ENCODE results near the gene TSPAN17.

Gene TSPAN17

GRCh38 chr5:176675676-176676360 is 28.5 kb downstream of the TSPAN17 start:
- TF ChIP-seq CTCF (IDR thresholded peaks at IDR 0.05; ENCODE audit: borderline replicate concordance, control extremely low read depth, extremely low read depth, insufficient read depth, missing control alignments), result no peak
- in situ Hi-C loops (cut with MboI; ENCODE audit: low sequenced_read_pairs, unreplicated experiment), result no loop called here
- no peak for DNase-seq (ENCODE audit: low spot score)

GRCh38 chr5:176676361-176676824 is 29.1 kb downstream of the TSPAN17 start:
- in situ Hi-C loops (cut with MboI; ENCODE audit: low sequenced_read_pairs, unreplicated experiment), result no loop called here
- no peak for TF ChIP-seq CTCF (IDR thresholded peaks at IDR 0.05; ENCODE audit: borderline replicate concordance, control extremely low read depth, extremely low read depth, insufficient read depth, missing control alignments)
- DNase-seq (ENCODE audit: low spot score), result peak; percentile 71

GRCh38 chr5:176677209-176677939 is 30.1 kb downstream of the TSPAN17 start:
- TF ChIP-seq CTCF (IDR thresholded peaks at IDR 0.05; ENCODE audit: borderline replicate concordance, control extremely low read depth, extremely low read depth, insufficient read depth, missing control alignments), result no peak
- in situ Hi-C loops (cut with MboI; ENCODE audit: low sequenced_read_pairs, unreplicated experiment), result no loop called here
- no peak for DNase-seq (ENCODE audit: low spot score)

GRCh38 chr5:176678584-176678983 is 31.3 kb downstream of the TSPAN17 start:
- in situ Hi-C loops (cut with MboI; ENCODE audit: low sequenced_read_pairs, unreplicated experiment), result no loop called here
- no peak for TF ChIP-seq CTCF (IDR thresholded peaks at IDR 0.05; ENCODE audit: borderline replicate concordance, control extremely low read depth, extremely low read depth, insufficient read depth, missing control alignments)
- DNase-seq (ENCODE audit: low spot score), result no peak

GRCh38 chr5:176679365-176680225 is 32.3 kb downstream of the TSPAN17 start:
- no peak for TF ChIP-seq CTCF (IDR thresholded peaks at IDR 0.05; ENCODE audit: borderline replicate concordance, control extremely low read depth, extremely low read depth, insufficient read depth, missing control alignments)
- DNase-seq (ENCODE audit: low spot score), result peak; percentile 30
- in situ Hi-C loops (cut with MboI; ENCODE audit: low sequenced_read_pairs, unreplicated experiment), result no loop called here

- DNase-seq (ENCODE audit: low spot score), result no peak
- in situ Hi-C loops (cut with MboI; ENCODE audit: low sequenced_read_pairs, unreplicated experiment), result no loop called here
- no peak for TF ChIP-seq CTCF (IDR thresholded peaks at IDR 0.05; ENCODE audit: borderline replicate concordance, control extremely low read depth, extremely low read depth, insufficient read depth, missing control alignments)
Measured at GRCh38 chr5:176680226-176680563, 32.9 kb downstream of the TSPAN17 start.

Data from GM13976 (cell line).